NCI-H2196 (cell line): ENCODE data around the gene TMEM101.
"Not testable (repeated sequence)": the region's sequence is repeated elsewhere in the genome, so short reads cannot be mapped to it uniquely, and the experiment has no call there.

Experiments
- DNase-seq: peaks from one replicate; lab custom pipeline; 2025; ENCODE audit not compliant: unreplicated experiment; lab: John Stamatoyannopoulos, UW

The TMEM101 gene

DNA sequence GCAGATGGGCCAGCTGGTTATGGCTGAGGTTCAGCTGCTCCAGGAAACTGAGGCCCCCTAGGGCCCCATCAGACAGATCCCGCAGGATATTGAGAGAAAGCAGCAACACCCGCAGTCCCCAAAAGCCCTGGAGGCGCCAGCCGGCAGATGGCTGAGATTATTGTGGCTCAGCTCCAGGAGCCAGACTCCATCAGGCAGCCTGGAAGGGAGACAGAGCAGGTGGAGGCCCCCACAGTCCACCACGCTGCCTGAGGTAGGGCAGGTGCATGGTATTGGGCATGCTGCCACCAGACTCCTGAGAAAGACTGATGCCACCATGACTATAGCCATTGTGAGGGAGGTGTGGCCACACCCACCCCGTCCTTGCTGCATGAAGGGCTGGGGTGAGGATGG is 9.5 kb upstream of the TMEM101 start:
- DNase-seq = peak; percentile 94

DNA sequence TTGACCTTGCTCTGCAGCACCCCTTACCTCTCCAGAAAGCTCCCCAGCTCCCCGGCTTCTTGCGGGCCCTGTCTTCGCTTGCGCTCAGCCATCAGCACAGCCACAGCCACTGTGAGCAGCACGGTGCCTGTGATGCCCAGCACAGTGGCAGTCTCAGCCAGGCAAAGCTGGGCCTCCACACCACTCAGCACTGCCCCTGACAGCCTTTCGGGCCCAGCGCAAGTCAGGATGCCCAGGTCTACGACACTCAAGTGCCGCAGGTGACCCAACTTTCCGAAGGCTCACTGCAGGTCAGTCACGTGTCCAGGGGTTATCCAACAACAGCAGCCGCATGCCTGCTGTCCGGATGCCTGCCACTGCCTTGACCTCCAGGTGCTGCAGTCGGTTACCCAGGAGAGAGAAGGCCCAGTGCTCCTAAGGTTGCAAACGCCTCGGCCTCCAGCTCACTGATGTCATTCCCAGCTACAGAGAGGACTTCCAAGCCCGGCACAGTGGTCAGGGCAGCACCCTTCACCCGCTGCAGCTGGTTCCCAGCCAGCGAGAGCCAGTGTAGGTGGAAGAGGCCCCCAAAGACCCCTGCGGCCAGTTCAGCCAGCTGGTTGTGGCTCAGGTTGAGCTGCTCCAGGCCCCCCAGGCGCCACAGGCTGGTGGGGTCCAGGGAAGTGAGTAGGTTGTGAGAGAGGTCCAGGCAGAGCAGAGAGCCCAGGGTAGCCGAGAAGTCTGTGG is 8.9 kb upstream of the TMEM101 start:
- peak; percentile 53 for DNase-seq

DNA sequence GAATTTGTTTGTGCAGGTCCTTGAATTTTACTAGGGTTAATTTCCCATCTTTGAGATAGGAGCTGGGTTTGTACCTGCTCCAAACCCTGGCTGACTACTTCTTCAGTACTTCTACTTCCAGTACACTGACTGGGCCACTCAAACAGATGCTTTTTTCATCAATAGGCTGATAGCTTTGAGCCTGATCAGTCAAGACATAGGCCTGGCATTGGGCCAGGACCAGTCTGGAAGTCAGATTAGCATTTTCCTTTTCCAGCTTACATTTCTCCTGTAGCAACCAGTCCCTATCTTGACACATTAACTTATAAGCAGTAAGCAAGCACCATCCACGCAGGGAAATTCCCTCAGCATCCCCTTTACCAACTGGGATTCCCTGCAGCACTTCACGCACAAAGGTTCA is 7.5 kb upstream of the TMEM101 start:
- DNase-seq = no peak

DNA sequence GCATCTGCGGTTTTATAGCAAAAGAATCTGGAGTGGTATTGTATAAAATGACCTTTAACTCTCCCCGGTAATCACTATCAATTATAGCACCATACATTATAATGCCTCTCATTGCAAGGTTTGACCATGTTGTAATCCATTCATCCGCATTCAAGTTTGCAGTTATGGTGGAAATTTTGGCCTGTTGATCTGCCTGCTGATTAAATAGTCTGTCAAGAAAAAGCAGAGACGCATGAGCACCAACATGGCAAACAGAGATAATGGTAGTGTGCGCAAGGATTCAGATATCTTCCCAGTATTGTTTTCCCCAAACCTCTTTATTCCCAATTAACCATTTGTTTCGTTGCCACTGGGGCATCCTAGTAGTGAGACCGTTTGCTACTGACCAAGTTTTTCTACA is 6.5 kb upstream of the TMEM101 start:
- DNase-seq = not testable (repeated sequence)

DNA sequence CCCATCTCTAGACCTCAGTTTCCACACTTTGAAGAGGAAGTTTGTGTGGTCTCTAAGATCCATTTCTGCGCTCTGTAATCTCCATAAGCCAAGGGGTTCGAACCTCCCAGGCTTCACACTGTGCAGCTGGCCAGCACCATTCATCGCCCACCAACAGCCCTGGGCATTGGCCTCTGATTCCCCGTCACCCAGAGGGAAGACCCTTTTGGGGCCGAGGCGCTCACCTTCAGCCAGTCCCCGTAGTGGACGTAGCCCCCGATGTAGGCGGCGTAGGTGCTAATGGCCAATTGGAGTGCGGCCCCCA is 678 bp downstream of the TMEM101 start:
- no peak for DNase-seq

DNA sequence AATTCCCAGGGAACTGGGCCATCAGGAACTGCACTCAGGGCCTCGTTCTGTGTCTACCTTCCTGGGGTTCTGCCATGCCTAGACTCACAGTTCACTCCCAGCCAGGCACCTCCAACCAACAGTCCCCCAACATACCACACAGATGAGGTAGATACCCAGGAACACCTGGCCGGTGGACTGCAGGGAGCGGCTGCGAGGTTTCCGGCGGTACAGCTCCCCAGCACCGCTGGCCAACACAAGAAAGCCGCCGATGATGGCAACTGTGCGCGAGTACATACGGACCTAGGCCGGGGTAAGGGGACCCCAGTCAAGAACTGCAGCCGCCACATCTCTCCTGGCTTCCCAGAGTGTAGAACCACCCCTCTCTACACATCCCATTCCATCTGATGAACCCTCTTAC is 1.9 kb downstream of the TMEM101 start:
- no peak for DNase-seq

DNA sequence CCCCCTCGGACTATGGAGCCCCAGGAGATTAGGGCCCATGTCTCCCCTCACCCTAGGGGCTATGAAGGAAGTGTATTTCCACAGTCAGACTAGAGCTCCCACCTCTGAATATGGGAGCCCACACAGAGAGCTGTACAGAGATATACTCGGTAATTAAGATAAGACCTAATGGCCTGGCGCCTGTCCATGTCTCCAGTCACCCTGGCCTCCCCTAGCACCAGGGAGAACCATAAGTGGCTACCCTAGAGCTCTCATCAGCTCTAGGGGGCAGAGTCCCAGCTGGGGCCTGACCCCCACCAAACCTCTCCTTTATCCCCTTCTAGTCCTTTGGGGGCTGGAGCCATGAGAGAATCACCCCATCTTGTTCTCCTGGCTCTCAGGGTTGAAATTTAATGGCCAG is 2.4 kb downstream of the TMEM101 start:
- no peak for DNase-seq

DNA sequence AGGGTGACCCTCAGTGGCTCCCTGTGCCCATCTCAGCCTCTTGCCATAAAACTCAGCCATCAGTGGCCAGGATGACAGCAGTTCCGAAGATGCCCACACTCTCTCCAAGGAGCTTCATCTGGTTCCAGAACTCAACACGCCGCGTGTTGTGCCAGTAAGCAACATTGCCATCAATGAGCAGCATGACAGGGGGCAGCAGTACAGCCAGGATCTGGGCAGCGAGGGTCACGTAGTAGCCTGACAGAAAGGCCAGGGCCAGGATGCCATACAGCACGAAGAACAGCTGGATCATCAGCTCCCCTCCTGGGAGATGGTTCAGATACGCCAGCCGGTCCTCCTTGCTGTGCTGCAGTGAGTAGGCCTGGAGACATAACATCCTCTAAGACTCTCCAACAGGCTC is 2.9 kb downstream of the TMEM101 start:
- DNase-seq = no peak

DNA sequence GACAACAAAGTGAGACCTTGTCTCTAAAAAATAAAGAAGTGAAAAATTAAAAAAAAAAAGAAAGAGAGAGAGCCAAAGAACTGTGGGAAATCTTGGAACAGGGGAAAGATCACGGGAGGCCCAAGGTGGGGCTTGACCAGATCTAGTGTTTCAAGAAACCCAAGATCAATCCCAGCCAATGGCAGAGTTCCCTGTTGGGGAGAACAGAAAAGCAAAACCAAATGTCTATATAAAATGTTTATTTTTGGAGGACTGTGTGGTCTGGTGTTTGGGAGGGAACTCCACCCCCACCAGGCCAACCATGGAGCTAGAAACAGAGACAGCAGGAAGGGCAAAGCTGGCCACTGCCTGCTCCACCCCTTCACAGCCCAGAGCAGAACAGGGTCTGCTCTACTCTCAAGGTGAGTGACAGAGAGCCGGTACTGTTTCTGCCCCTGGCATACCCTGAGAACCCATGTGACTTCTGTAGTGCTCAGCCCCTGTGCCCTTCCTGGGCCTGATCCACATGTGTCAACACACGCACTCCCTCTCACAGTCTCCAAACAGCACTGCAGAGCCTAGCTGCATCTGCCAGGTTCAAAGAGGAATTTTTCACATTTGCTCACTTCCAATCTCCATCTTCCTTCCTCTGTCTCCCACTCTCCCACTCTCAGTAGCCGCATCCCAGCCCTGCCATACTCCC is 3.7 kb downstream of the TMEM101 start:
- no peak for DNase-seq

DNA sequence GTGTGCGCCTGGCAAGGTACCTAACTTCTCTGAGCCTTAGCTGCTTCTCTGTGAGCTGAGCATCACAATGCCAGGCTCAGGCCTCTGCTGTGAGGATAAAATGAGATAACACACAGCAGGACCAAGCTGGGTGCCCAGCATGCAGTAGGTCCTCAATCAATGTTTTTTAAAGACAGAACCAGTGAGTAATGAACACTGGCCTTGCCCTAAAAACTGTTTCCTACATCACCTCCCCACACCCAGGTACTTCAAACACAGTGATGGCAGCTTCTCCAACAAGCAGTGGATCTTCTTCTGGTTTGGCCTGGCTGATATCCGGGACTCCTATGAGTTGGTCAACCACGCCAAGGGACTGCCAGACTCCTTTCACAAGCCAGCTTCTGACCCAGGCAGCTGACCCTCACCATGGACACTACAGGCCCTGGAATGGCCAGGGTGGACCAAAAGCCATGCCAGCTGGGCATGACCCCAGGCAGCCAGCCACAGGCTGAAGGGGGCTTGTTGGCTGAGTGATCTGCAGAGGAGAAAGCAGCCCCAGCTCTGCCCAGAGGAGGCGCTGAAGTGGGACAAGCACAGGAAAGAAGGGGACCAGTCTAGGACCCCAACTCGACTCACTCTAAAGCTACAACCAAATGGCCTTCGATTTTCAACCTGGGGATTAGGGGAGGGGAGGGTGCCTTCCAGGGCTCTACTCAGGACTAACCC is 6.4 kb downstream of the TMEM101 start:
- no peak for DNase-seq

DNA sequence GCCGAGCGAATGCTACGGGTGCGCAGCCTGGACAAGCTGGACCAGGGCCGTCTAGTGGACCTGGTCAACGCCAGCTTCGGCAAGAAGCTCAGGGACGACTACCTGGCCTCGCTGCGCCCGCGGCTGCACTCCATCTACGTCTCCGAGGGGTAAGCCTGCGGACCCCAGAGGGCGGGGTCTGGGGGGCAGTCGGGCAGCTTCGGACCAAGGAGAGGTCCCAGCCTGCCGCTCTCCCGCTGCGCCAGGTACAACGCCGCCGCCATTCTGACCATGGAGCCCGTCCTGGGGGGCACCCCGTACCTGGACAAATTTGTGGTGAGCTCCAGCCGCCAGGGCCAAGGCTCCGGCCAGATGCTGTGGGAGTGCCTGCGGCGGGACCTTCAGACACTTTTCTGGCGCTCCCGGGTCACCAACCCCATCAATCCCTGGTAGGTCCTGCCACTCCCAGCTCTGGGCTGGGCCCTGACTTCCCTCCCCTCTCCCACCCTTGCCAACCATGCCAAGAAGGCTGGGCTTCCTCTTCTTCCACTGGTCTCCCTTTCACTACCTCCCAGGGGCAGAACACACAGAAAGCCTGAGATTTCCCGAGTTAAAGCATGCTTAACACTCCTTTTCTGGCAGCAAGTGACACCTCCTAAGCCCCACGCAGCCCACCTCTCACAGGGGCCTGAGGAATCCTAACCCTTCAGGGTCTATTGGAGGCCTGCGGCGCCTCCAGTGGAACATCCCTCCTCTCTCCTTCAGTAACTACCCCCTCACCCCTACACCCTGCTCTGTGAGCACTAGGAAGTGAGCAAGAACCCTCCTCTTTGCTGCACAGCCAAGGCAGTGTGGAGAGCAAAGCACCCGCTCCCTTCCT is 7.2 kb downstream of the TMEM101 start:
- DNase-seq = no peak

DNA sequence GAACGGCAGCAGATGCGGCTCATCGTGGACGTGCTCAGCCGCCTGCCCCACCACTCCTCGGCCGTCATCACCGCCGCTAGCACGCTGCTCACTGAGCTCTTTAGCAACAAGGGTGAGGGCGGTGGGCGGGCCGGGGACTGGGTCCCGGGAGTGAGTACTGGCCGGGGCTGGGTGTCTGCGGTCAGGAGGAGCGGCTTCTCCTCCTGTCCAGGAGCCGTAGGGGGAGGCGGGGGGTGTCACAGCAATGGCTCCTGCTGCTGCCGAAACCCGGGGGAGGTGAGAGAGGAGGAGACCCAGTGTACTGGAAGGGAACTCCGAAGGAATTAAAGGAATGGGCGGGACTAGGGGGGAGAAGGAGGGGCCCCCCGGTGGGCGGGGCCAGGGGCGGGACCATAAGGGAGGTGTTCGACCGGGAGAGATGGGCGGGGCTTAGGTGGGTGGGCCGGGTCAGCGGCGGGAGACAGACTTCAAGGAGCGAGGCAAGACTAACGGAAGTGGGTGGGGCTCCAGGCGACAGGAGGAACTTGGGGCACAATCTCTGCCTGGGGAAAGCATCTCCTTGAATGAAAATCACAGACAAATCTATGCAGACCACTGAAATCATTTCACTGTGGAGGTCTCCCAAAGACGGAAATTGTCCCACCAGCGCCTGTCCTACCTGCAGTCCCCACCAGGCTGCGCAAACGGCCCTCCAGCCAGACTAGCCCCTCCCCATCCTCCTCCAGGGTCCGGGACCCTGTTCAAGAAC is 8.0 kb downstream of the TMEM101 start:
- peak; percentile 96 for DNase-seq

DNA sequence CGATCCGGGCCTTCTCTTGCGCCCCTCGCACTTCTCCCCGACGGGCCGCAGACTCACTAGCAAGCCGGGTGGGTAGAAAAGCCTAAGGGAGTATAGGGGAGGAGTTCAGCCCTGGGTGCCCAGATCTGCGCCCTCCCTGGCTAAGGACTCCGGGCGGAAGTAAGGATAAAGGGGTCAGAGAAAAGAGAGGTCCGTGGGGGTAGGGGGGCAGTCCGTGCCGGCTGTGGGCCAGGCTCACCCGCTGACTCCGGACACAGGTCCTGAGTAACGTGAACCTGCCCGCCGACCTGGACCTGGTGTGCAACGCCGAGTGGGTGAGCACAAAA is 8.5 kb downstream of the TMEM101 start:
- no peak for DNase-seq

DNA sequence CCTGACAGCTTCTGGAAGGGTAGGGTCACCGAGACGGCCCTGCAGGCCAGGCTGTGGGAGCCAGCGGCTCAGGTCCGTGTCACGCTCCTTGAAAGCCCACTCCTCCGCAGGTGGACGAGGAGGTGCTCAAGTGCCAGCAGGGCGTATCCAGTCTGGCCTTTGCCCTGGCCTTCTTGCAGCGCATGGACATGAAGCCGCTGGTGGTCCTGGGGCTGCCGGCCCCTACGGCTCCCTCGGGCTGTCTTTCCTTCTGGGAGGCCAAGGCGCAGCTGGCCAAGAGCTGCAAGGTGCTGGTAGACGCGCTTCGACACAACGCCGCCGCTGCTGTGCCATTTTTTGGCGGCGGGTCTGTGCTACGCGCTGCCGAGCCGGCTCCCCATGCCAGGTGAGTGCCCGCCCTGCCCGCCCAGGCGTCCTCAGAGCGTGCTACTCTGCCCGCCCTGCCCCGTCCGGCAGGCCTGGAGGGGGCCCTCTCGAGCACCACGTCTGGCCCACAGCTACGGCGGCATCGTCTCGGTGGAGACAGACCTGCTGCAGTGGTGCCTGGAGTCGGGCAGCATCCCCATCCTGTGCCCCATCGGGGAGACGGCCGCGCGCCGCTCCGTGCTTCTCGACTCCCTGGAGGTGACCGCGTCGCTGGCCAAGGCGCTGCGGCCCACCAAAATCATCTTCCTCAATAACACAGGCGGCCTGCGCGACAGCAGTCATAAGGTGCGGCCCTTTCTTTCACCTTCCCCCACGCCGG is 9.1 kb downstream of the TMEM101 start:
- DNase-seq = no peak

DNA sequence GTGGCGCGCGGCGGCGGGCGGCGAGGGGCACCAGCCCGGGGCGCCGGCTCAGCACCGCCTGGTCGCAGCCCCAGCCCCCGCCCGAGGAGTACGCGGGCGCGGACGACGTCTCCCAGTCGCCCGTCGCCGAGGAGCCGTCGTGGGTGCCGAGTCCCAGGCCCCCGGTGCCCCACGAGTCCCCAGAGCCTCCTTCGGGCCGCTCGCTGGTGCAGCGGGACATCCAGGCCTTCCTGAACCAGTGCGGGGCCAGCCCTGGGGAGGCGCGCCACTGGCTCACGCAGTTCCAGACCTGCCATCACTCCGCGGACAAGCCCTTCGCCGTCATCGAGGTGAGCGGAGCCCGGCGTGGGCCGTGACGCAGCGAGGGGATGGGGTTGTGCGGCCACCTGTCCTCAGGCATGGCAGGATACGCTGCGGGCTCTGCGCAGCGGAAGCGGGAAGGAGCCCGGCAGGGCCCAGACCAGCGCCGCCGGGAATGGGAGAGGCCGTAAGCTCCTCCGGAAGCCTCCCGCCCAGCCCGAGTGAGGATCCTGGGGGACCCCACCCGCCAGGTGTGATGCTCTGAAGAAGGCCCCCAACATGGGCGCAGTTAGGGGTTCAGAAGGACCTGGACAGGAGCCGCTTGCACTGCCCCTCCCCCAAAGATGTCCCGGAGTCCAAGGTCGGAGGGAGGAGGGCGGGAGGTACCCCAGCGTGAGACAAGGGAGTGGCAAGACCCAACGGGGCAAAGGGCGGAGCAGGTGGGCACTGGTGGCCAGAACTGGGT is 9.8 kb downstream of the TMEM101 start:
- DNase-seq = no peak

DNA sequence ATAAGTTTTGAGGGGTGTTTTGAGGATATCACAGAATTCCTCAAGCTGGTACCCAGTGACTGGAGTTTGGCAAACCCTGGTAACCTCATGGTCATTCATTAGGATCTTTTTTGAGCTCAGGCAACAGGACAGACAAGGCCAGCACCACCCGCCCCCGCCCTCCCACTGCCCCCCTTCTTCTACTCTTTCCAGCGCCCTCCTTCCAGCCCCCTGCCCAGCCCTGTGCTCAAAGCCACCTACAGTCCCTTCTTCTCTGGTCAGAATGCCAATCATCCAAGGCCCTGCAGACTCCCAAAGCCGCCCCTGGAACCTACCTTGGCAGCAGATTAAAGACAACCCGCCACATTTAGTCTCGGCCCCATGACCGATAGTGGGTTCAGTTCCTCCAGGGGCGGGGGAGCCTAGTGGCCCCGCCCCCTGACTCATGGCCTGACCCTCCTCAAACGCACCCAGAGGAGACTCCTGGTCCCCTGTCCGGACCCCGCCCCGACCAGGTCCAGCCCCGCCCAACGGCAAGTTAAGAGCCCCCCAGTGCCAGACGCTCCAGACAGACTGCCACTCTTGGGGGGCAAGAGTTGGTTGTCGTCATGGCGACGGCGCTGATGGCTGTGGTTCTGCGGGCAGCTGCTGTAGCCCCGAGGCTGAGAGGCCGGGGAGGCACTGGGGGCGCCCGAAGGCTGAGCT is 10.5 kb downstream of the TMEM101 start, which contains the start of gene NAGS:
Gene NAGS (plus strand): TSS at position 546 of the 684 bp plus-strand sequence. CDS start 42 bp downstream, at position 588.
- DNase-seq = no peak

DNA sequence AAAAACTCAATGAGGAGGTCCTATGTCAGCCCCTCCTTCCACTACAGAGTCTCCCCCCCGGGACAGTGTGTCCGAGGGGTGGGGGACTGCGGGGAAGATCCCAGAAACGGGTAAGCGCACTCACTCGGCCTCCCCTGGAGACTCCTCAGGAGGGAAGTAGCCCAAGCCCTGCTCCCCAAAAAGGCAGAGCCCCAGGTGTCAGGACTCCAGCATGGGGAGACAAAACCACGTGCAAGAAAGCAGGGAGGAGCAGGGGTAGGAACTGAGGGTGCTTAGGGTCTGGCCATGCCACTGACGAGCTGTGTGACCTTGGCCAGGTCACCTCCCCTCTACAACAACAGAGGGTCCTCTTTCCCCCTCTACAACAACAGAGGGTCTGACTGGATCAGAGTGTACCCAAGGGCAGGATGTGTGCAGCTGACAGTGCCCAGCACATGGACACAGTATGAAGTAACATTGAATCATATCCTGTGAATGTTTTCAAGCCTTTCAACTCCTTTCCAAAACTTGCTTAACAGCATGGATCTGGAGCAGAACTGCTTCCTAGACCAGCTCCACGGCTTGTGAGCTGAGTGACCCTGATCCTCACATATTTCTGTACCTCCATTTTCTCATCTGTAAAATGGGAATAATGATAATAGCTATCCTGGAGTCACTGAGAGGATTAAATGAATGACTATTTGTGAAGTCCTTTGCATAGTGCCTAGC is 12.5 kb downstream of the TMEM101 start:
- no peak for DNase-seq

DNA sequence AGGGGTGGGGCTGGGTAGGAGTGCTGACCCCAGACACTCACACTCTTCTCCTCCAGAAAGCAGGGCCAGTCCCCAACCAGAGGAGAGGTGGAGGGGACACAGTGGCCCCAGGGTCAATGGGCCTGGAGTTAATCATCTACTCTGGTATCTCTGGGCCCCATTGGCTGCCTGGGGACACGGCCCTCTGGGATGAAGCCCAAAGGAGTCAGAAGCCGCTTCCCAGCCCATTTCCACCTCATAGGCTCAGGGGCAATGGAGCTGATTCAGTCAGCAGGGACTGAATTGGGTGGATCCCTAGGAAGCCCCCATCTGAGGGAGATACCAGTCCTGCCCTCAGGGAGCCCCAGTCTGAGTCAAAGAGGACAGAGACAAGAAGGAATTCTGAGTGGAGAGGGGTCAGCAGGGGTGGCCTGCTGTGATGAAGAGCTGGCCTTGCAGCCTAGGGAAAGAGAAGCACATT is 13.3 kb downstream of the TMEM101 start:
- DNase-seq = no peak
